Effector CD4-positive, alpha-beta T cell (primary cell): Measurements from ENCODE around the gene GTF3C1.

Source experiments
- DNase-seq: peaks from one replicate; pipeline ENCODE4 v3.0.0-alpha.2; 2020

Gene GTF3C1

GRCh38 chr16:27558932-27559331 is 9.2 kb upstream of the GTF3C1 start:
- no peak for DNase-seq

- DNase-seq = no peak
Observed at GRCh38 chr16:27558434-27558833, 8.7 kb upstream of the GTF3C1 start.

- DNase-seq = no peak
Observed at GRCh38 chr16:27556471-27556870, 6.8 kb upstream of the GTF3C1 start.

GRCh38 chr16:27551036-27551435 is 1.3 kb upstream of the GTF3C1 start:
- no peak for DNase-seq

GRCh38 chr16:27550582-27550920 is 838 bp upstream of the GTF3C1 start:
- no peak for DNase-seq

- DNase-seq = no peak
Observed at GRCh38 chr16:27549464-27549745, 308 bp downstream of the GTF3C1 start.

GRCh38 chr16:27547851-27548250 is 1.9 kb downstream of the GTF3C1 start:
- no peak for DNase-seq

- DNase-seq = no peak
Observed at GRCh38 chr16:27547134-27547533, 2.6 kb downstream of the GTF3C1 start.

- DNase-seq = no peak
Observed at GRCh38 chr16:27544671-27545070, 5.0 kb downstream of the GTF3C1 start.

- no peak for DNase-seq
Observed at GRCh38 chr16:27543801-27544200, 5.9 kb downstream of the GTF3C1 start.

- DNase-seq = no peak
Observed at GRCh38 chr16:27539636-27540035, 10.1 kb downstream of the GTF3C1 start.

GRCh38 chr16:27539120-27539519 is 10.6 kb downstream of the GTF3C1 start:
- no peak for DNase-seq

- no peak for DNase-seq
Observed at GRCh38 chr16:27538528-27538927, 11.2 kb downstream of the GTF3C1 start.

GRCh38 chr16:27534256-27534655 is 15.5 kb downstream of the GTF3C1 start:
- no peak for DNase-seq

GRCh38 chr16:27531826-27532800 is 17.6 kb downstream of the GTF3C1 start:
- DNase-seq = no peak

- no peak for DNase-seq
Observed at GRCh38 chr16:27531186-27531585, 18.5 kb downstream of the GTF3C1 start.

- DNase-seq = no peak
Observed at GRCh38 chr16:27529962-27530361, 19.8 kb downstream of the GTF3C1 start.

GRCh38 chr16:27528294-27528693 is 21.4 kb downstream of the GTF3C1 start:
- no peak for DNase-seq

GRCh38 chr16:27526180-27526579 is 23.5 kb downstream of the GTF3C1 start:
- no peak for DNase-seq

- no peak for DNase-seq
Observed at GRCh38 chr16:27522173-27522707, 27.5 kb downstream of the GTF3C1 start.

- no peak for DNase-seq
Observed at GRCh38 chr16:27520982-27521673, 28.6 kb downstream of the GTF3C1 start.

GRCh38 chr16:27518226-27518625 is 31.5 kb downstream of the GTF3C1 start:
- no peak for DNase-seq

GRCh38 chr16:27517664-27518063 is 32.0 kb downstream of the GTF3C1 start:
- no peak for DNase-seq

- DNase-seq = no peak
Observed at GRCh38 chr16:27516365-27516764, 33.3 kb downstream of the GTF3C1 start.
